ENCODE measurements around the gene ALPL. TPM values are rescaled to one million over a fixed set of nuclear protein-coding genes. Genes with fewer than 3 reads are reported as not detected.
A peak's percentile ranks its signal among the peaks of the same experiment; 100 is the strongest.

The ALPL gene
- total and polyA plus RNA-seq, 10 of the 15 experiments (the other 5 are each of a cell fraction or from before 2014, with no cell fraction given): 0.07 to 0.59 (median 0.31) TPM; not detected in 2

DNA sequence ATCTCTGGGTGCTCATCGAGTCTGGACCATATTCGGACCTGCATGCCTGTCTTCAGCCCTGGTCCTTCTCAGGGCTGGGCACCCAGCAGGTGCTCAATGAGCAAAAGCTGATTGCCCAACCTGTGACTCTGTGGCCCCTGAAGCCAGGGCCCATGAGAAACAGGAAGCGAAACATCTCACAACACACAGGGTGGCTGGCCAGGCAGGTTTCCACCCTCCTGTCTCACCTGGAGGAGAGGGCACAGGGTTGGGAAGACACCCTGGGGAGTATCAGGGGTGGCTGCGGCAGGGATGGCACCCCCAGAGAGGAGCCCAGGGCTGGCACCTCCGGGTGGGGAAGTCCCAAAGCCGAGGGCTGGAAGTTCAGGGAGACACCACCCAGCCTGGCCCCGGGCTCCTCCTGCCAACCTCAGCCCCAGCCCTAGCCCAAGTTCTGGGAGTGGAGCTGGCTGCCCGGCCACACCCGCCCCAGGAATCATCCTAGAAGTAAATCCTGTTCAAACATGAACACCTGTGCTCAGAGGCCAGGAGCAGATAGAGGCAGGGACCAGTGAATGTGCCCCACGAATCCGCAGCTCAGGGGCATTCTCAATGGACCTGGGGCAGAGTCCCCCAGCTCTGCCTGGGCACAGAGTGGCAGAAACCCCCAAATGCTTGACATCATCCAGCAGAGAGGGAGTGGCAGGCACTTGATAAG, 105.3 kb downstream of the ALPL start:
- 24% methylated on average over 11 of the region's 11 CpGs for WGBS (ENCODE audit: insufficient coverage, insufficient replicate concordance, low lambda C conversion rate, missing lambda C conversion rate)
- H4K20me1 ChIP-seq (ENCODE audit: control insufficient read depth, insufficient read depth): no peaks in the 10 kb centered on the region
- SMC1A ChIA-PET (ENCODE audit: uncharacterized antibody, unreplicated experiment): no interaction called here
- H3K4me2 ChIP-seq (ENCODE audit: control insufficient read depth, insufficient read depth): no peak overlapping the region
- CTCF ChIA-PET: no interaction called here
- H3K27me3 ChIP-seq (replicated peaks in 1 of 2; ENCODE audit: control insufficient read depth in 2 of 2, insufficient read depth in 2 of 2, low read length in 1 of 2): no peaks in the 10 kb centered on the region
- H3K36me3 ChIP-seq (ENCODE audit: control insufficient read depth in 2 of 2, insufficient read depth in 2 of 2, low read length in 1 of 2): no peaks in the 10 kb centered on the region
- H3K4me1 ChIP-seq (ENCODE audit: control insufficient read depth, insufficient read depth, low read length): no peaks in the 10 kb centered on the region; the same call in 1 of the 2 replicates
- no peak overlapping the region for H3K4me3 ChIP-seq
- BruUV-seq (replicated peaks): no TSS peak
- H3K9ac ChIP-seq (ENCODE audit: control insufficient read depth, insufficient read depth, low read length): no peak overlapping the region
- FAIRE-seq: no peak
- TF ChIP-seq IKZF2 (IDR thresholded peaks at IDR 0.05): 0 out of 4 replicates have a peak, but pooled peaks of 1 of the 2 experiments have one; percentile 15
- TF ChIP-seq IKZF1 (conservative IDR thresholded peaks at IDR 0.05): 0 out of 2 replicates have a peak, but pooled peaks have one; percentile 24
- TF ChIP-seq, protein P1, sequence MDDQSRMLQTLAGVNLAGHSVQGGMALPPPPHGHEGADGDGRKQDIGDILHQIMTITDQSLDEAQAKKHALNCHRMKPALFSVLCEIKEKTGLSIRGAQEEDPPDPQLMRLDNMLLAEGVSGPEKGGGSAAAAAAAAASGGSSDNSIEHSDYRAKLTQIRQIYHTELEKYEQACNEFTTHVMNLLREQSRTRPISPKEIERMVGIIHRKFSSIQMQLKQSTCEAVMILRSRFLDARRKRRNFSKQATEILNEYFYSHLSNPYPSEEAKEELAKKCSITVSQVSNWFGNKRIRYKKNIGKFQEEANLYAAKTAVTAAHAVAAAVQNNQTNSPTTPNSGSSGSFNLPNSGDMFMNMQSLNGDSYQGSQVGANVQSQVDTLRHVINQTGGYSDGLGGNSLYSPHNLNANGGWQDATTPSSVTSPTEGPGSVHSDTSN (IDR thresholded peaks at IDR 0.05; ENCODE audit: insufficient replicate concordance, low read depth, low read length): no peak
- TF ChIP-seq SUZ12 (IDR thresholded peaks at IDR 0.05; ENCODE audit: unreplicated experiment): no peak
- TF ChIP-seq SIX5 (IDR thresholded peaks at IDR 0.05; ENCODE audit: low read depth, low read length, severe bottlenecking): no peak
- no peak for TF ChIP-seq ZNF274 (IDR thresholded peaks at IDR 0.05; ENCODE audit: insufficient read depth, insufficient read length)
- no peak for TF ChIP-seq ZNF384 (IDR thresholded peaks at IDR 0.05; ENCODE audit: borderline replicate concordance, low read depth, low read length)
- TF ChIP-seq ZNF687 (IDR thresholded peaks at IDR 0.05): no peak
- no peak for TF ChIP-seq CBX5 (IDR thresholded peaks at IDR 0.05; ENCODE audit: low read depth)
- no peak for TF ChIP-seq MXI1 (IDR thresholded peaks at IDR 0.05; ENCODE audit: low read depth, low read length)
- TF ChIP-seq SPI1 (IDR thresholded peaks at IDR 0.05; ENCODE audit: borderline replicate concordance, insufficient read depth, low read depth, low read length): peak; percentile 71; the same call in 1 of the 2 replicates
- POLR2A ChIA-PET: no interaction called here
- intact Hi-C loops (cut with micrococcal nuclease; ENCODE audit: unreplicated experiment) (no loop called here), in situ Hi-C loops (cut with MboI) (no loop called here)
- DNase-seq (ENCODE audit: low read depth, low spot score): no peak
- H2AFZ ChIP-seq (ENCODE audit: control insufficient read depth, low read depth, low read length): no peak overlapping the region
- H3K27ac ChIP-seq (ENCODE audit: control insufficient read depth, insufficient read depth): no peak overlapping the region
- RAD21 ChIA-PET (ENCODE audit: unreplicated experiment): no interaction called here
- H3K79me2 ChIP-seq (ENCODE audit: control insufficient read depth, insufficient read depth, low read length): no peaks in the 10 kb centered on the region
- ATAC-seq: peak; percentile 74
- no peaks in the 10 kb centered on the region for H3K9me3 ChIP-seq (replicated peaks; ENCODE audit: control insufficient read depth, insufficient read depth, low read length)

All from GM12878 (cell line).